GM19240 (cell line): Measurements from ENCODE around the gene PDZD4.

ENCODE experiments used
- DNase-seq: peaks from one replicate; pipeline ENCODE4 v3.0.0; 2011; ENCODE audit warnings: low spot score; ENCODE audit not compliant: insufficient read length

PDZD4 gene

GRCh38 chrX:153867671-153868070 lies 37.3 kb upstream of the PDZD4 start:
- DNase-seq, result no peak

DNA sequence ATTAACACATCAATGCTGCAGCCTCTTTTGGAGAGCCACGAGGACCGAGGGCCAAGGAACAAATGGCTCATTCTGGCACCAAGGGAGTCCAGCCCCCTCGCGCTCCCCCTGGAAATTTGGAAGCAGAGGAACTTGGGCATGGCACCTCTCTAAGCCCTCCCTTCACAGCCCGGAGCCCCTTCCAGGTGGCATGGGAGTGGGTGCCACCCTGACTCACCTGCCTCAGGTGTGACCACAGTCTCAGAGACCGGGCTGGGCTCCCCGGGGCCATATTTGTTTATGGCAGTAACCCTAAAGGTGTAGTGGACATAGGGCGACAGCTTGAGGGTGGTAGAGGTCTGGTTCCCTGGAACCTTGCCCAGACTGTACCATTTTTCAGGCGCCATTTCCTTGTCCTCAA lies 36.8 kb upstream of the PDZD4 start:
- DNase-seq, result no peak

DNA sequence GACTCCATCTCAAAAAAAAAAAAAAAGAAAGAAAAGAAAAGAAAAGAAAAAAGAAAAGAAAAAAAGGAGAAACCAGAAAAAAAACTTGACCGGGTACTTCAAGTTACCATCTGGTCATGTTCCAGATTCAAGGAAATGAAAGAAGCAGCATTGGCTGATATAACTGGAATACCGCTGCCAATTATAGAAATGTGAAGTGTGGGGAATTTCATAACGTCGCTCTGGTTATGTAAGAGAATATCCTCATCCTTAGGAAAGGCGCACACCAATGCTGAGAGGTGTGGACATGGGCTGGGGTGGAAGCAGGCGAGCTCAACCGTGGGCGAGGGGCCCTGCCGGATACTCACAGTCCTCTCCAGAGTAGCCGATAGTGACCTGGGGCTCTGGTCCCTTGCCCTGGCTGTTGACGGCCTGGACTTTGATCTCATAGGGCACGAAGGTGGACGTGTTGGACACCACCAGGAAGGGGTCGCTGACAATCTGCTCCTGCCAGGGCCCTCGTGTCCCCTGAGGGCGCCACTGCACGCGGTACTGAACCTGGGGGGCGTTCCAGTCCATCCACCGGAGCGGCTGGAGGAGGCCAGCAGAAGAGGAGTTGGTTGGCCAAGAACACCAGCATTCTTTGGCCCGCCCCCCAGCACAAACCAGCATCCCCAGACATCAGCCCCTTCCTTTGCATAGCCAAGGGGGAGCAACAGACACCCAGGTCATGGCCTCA lies 36.1 kb upstream of the PDZD4 start:
- DNase-seq, result no peak

DNA sequence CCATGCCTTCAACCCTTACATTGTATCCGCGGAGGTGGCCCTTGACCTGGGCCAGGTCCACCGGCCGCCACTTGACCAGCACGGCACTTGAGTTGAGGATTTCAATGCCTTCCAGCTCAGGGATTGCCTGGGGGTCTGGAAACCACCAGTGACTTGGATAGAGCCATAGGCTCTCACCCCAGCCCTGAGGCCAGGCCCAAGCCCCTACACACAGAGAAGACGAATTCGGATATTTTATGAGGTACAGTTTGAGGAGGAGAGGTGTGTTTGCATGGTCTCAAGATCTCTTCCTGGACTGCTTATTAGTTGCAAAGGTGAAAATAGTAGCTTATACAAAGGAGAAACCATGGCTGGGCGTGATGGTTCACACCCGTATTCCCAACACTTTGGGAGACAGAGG lies 35.3 kb upstream of the PDZD4 start:
- DNase-seq, result no peak

DNA sequence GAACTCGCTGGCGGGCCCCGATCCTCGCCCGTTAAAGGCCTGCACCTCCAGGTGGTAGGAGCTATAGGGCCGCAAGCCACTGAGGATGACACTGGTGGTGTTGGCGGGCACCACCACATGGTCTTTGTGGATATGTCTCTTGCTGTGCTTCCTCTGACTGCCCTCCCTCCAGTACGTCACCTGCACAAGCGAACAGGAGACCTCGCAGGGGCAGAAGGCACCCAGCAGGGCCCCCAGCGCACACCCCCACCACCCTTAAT lies 34.9 kb upstream of the PDZD4 start:
- no peak for DNase-seq

DNA sequence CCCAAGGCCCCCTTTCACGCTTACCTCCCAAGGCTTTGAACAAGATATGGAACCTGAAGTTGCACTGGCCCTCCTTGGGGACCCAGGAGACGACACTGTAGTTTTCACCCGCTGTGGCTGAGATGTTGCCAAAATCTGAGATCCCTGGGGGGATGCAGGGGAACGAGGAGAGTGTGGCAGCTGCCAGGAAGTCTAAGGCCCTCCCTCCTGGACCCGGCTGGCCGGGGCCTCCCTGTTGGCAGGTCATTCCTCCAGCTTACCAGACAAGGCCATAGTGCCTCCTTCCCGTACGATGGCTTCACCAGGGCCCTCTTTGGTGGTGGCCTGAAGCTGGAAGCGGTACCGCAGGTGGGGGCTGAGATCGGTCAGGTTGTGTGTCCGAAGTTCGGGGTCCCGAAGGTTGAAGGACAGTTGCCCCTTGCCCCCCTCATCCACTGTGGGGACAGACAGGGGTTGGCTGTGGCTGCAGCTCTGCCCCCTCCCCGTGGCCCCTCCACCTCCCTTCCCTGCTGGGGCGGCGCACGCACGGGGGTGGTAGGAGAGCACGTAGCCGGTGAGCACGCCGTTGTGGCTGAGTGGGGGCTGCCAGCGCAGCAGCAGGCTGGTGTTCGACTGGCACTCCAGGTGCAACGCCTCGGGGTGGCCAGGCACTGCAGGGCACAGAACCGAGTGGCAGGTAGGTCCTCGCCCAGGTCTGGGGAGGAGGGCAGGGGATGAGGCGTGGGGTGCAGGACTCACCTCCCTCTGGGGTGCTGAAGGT lies 34.4 kb upstream of the PDZD4 start:
- DNase-seq, result no peak

GRCh38 chrX:153864101-153864500 lies 33.8 kb upstream of the PDZD4 start:
- no peak for DNase-seq

DNA sequence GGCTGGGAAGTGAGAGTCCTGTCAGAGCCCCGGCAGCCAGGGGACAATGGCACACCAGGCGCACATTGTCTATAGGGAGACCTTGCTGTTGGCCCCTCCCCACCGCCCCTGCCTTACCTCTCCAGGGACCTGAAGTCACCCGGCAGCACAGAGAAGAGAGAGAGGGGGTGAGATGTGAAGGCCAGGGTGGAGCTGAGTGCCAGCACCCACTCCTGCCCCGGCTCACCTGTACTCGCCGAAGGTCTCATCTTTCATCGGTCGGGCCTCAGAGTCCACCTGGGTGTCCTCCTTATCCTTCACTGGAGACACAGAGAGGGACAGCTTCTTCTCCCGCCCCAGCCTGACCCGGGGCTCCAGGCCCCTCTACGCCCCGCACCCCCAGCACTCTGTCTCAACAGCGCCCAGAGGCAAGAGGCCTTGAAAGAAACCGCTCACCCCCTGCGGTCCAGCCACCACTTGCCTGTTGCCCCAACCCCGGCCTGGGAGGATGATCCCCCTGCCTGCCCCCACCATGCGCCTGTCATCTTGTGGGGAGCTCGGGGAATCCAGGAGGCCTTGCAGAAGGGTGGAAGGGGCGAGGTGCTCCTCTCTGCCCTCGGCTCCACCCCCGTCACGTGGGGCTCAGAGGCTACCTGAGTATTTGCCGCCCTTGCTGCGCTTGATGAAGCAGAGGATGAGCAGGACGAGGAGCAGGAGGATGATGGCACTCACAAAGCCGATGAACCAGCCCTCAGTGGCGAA lies 33.1 kb upstream of the PDZD4 start:
- DNase-seq, result no peak

GRCh38 chrX:153862369-153863250 lies 32.3 kb upstream of the PDZD4 start:
- DNase-seq, result no peak

DNA sequence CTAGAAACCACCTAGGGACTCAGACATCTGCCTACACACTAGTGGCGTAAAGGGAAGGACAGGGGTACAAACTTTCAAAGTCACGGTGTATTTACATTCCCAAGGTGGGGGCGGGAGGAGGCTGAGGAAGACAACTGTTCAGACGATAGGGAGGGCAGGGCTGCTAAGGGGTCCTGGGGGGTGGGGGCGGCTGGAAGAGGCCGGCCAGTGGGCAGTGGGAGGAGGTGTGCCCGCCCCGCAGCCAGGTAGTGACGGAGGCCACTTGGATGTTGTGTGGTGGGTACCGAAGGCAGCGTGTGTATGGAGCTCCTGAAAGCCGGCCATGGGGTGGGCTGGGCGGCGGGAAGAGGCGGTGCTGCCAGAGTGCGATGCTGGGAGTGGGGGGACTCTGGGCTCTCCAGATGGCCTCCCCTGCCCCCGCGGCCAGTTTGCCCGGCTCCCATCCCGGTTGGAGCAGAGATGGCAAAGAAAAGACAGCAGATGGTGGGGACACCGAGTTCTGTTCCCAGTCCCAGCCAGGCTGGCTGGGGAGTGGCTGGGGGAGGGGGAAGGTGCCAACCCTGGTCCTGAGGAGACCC lies 31.5 kb upstream of the PDZD4 start:
- no peak for DNase-seq

DNA sequence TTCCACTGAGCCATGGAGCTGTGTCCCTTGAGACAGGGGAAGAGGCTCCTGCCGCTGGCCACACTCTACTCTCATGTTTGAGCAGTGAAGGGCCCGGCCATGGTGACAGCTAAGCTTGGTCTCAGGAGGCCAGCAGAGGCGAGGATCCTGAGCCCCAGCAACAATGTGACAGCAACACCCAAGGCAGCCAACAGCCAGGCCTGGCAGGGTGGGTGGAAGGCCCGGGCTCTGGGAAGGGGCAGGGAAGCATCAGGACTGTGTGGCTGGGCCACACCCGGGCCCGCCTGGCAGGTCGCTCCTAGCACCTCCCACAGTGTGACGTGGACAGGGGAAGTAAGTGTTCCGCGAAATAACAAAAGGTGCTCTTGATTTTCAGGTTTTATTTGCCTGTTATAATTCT lies 30.8 kb upstream of the PDZD4 start:
- no peak for DNase-seq

DNA sequence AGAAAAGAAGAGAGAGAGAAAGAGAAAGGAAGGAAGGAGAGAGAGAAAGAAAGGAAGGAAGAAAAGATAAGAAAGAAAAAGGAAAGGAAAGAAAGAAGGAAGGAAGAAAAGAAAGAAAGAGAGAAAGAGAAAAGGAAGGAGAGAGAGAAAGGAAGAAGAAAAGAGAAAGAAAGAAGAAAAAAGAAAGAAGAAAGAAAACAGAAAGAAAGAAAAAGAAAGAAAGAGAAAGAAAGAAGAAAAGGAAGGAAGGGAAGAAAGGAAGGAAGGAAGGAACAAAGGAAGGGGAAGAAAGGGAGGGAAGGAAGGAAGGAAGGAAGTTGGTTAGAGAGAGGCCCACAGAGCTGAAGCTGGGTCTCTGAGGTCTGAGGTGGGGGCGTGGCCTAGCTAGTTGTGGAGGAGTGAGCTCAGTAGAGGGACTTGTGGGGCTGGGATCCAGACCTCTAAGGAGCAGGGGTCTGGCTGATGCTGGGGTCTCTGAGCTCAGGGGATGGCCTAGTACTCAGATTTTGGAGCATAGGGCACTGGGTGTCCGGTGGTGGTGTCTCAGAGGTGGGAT lies 27.1 kb upstream of the PDZD4 start:
- DNase-seq, result no peak

DNA sequence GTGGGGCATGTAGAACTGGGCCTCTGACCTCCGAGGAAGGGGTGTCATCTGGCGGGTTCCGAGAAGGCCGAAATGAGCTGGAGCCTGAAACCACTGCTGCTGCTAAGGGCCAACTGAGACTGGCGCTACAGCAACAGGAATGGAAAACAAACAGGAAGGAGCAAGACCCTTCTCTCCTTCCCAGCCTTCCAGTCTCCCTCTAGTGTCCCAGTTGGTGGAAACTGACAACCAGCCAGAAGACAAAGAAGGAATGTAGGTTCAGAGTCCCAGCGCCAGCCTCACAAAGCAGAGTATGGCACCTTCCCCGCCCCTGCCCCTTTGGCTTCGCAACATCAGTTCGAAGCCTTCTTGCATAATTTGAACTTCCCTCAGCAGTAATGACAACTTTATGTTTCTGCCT lies 24.4 kb upstream of the PDZD4 start:
- no peak for DNase-seq

DNA sequence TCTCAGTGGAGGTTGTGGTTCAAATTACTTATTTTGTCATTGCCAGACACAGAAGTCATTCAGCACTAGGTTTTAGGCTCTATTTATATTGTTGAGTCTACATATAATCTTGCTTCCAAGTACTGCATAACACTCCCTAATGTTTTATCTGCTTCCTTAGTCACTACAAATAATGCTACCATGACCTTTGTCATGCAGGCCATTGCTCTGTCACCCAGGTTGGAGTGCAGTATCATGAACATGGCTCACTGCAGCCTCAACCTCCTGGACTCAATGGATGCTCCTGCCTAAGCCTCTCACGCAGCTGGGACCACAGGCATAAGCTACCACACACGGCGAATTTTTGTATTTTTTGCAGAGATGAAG lies 23.5 kb upstream of the PDZD4 start:
- no peak for DNase-seq

DNA sequence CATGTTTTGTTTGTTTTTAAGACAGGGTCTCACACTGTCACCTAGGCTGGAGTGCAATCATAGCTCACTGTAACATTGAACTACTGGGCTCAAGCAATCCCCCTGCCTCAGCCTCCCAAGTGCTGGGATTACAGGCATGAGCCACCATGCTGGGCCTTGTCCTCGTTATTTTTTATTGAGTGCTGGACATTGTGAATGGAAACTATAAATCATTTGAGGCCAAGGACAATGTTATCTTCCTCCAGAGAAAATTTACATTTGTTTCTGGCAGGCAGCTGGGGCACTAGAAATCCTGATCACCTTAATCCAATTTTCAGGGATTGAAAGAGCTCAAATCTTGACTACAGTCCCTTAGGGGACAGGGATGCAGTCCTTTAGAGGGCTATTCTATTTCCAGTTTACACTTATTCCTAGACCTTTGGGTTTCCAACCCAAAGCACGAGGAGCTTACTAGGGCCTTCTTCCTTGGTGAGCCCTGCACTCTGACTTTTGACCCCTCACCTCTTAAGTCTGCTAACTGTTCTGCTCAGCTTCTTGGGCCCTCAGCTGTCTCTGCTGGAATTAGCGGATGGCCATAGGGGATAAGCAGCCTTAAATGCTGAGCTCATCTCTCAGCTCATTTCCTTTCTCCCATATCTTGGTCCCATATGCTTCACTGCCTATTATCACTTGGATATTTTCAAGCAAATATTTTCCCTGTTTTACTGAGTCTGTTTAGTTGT lies 23.0 kb upstream of the PDZD4 start:
- no peak for DNase-seq

- DNase-seq, result no peak
These were observed 21.6 kb upstream of the PDZD4 start for GRCh38 chrX:153851981-153852380.

DNA sequence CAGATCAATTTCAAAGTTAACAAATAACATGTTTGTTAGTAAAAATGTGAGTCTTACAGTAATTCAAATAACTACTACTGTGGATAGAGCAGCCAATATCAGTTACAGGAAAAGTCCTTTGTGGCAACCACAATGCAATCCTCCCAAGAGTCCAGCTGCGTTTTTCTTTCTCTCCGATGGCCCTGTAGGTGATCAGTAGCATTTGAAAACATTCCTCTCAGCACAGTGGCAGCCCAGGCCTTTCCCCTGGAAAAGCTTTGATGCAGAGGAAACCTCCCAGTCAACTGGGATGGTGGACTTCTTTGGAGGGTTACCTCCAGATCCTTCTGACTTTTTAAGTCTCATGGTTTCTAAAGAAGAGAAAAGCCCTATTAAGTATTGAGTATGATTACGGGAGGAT lies 18.0 kb upstream of the PDZD4 start:
- DNase-seq, result no peak

DNA sequence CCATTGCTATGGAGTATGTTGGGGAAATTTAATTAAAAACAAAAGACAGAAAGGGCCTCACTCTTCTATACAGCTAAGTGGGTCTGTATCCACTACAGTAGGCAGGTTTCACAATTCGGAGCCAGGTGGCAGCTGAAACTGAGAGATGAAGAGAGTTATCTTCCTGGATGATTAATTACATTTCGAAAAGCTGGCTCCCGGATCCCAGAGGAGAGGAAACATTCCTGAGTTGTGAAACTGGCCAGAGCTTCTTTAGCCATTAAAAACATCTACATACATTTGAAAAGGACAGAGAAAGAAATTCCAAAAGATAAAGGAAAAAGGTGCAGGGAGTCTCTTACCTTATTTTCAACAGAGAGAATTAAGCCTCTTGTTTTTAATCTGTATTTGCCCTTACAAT lies 15.5 kb upstream of the PDZD4 start:
- no peak for DNase-seq

DNA sequence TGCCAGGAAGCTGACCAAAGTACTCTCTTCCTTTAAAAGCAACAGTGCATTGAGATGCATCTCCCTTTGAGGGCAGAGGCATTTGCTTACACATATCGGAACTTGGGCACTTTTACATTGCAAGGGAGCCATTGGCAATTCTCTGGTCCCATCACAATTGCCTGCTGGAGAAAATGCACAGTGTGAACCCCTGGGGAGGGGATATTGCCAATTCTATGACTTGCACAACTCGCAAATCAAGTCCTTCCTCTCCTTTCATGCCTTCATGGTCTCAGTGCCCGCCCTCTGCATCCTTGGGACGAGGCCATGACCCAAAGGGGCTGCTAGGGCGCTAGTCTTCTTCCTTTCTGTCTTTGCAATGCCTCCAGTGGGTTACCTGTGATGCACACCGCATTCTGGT lies 14.9 kb upstream of the PDZD4 start:
- DNase-seq, result no peak

GRCh38 chrX:153844509-153845082 lies 14.3 kb upstream of the PDZD4 start:
- DNase-seq, result no peak
